ENCODE measurements around the gene IFNGR2. TPM values are rescaled to one million over a fixed set of nuclear protein-coding genes. Genes with fewer than 3 reads are reported as not detected.
"Not testable (repeated sequence)": the region's sequence is repeated elsewhere in the genome, so short reads cannot be mapped to it uniquely, and the experiment has no call there.

IFNGR2 gene
- total RNA-seq, 4 donors from 2014 or later: 47.0 to 75.5 (median 61.0) TPM

DNA sequence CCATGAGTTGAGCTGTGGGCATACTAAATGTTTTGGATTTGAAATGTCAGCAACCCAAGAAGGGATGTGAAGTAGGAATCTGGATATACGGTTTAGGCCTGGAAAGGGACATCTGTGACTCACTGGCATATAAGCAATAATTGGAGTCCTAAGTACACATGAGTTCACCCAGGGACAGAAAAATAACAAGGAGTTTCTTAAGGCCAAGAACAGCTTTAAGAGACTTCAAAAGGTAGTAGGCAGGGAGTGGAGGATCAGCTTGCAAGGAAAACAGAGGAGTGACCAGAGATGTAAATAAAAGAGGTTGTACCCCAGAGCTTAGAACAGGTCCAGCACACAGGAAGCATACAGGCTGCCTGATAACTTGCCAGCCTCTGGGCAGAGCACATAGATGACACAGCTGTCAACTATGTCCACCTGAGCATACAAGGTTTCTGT is 48.4 kb downstream of the IFNGR2 start:
- Histone ChIP-seq H3K27ac (no peak overlapping the region), H3K36me3 (peaks cover 32% of the 10 kb centered on the region), H3K27me3 (no peaks in the 10 kb centered on the region), H3K4me1 (no peaks in the 10 kb centered on the region), H3K9me3 (no peaks in the 10 kb centered on the region), H3K4me3 (no peak overlapping the region)
- WGBS: 77% methylated on average over 1 of the region's 1 CpG
- no peak for DNase-seq (ENCODE audit: low spot score in 2 of 2)
- no peak for TF ChIP-seq POLR2AphosphoS5 (IDR thresholded peaks at IDR 0.05)
- TF ChIP-seq, protein P1, sequence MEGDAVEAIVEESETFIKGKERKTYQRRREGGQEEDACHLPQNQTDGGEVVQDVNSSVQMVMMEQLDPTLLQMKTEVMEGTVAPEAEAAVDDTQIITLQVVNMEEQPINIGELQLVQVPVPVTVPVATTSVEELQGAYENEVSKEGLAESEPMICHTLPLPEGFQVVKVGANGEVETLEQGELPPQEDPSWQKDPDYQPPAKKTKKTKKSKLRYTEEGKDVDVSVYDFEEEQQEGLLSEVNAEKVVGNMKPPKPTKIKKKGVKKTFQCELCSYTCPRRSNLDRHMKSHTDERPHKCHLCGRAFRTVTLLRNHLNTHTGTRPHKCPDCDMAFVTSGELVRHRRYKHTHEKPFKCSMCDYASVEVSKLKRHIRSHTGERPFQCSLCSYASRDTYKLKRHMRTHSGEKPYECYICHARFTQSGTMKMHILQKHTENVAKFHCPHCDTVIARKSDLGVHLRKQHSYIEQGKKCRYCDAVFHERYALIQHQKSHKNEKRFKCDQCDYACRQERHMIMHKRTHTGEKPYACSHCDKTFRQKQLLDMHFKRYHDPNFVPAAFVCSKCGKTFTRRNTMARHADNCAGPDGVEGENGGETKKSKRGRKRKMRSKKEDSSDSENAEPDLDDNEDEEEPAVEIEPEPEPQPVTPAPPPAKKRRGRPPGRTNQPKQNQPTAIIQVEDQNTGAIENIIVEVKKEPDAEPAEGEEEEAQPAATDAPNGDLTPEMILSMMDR (IDR thresholded peaks at IDR 0.05): no peak
- TF ChIP-seq EP300 (IDR thresholded peaks at IDR 0.05): no peak
- no peak for TF ChIP-seq POLR2A (IDR thresholded peaks at IDR 0.05)

DNA sequence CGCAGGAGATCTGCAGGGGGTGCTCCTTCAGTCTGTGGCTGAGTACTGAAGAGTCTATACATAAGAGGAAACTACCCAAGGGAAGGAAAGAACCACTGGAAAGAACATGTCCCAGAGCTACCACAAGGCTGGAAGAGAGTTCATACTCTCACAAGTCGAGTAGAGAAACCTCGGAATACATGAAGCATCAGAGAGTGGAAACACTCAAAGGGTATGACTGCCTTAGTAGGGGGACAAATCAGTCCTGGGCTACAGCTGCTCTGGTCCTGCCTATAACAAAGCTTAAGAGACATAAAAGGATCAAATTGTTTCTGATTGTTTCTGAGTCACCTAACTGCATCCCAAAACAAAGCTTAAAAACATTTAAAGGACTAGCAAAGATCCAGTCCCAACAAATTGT is 49.1 kb downstream of the IFNGR2 start:
- no peaks in the 10 kb centered on the region for H3K4me1 ChIP-seq
- TF ChIP-seq POLR2A (IDR thresholded peaks at IDR 0.05): no peak
- no peak for TF ChIP-seq EP300 (IDR thresholded peaks at IDR 0.05)
- TF ChIP-seq, protein P1 (IDR thresholded peaks at IDR 0.05): no peak
- H3K36me3 ChIP-seq: peaks cover 37% of the 10 kb centered on the region
- DNase-seq (ENCODE audit: low spot score in 2 of 2): no peak
- 90% methylated on average over 3 of the region's 3 CpGs for WGBS
- H3K9me3 ChIP-seq: no peaks in the 10 kb centered on the region
- H3K4me3 ChIP-seq: no peak overlapping the region
- no peak overlapping the region for H3K27ac ChIP-seq
- no peaks in the 10 kb centered on the region for H3K27me3 ChIP-seq

DNA sequence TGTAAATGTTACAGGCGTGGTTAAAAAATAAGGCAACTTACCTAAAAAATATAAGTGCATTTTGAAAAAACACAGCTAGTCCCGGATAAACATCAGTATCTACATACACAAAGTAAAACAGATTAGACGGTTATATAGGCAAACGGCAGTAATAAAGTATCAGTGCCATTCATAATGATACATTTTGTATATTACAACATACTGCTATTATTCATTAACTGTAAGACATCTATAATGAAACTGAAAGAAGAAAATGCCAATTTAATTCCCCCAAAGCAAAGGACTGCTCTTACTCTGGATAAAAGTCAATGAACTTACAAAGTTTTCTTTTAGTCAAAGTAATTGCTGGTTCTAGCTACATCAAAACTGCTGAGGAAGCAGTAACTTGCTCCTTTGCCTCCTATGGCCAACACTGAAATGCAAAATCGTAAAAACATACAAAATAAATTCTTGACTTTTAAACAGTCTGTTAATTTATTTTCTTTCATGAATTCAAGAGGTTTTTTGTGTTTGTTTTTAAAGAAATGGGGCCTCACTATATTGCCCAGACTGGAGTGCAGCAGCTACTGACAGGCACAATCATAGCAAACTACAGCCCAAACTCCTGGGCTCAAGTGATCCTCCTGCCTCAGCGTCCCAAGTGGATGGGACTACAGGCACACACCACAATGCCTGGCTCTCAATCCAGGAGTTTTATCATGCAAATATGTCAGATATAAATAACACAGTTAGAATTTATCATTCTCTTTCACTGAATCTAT is 52.7 kb downstream of the IFNGR2 start:
- no peak overlapping the region for H3K4me3 ChIP-seq
- no peak for DNase-seq (ENCODE audit: low spot score in 2 of 2)
- H3K27ac ChIP-seq: no peak overlapping the region
- TF ChIP-seq, protein P1 (IDR thresholded peaks at IDR 0.05): no peak
- TF ChIP-seq POLR2A (IDR thresholded peaks at IDR 0.05) (no peak), POLR2AphosphoS5 (IDR thresholded peaks at IDR 0.05) (no peak), EP300 (IDR thresholded peaks at IDR 0.05) (no peak)
- no peaks in the 10 kb centered on the region for H3K27me3 ChIP-seq
- peaks cover 57% of the 10 kb centered on the region for H3K36me3 ChIP-seq
- WGBS: 86% methylated on average over 6 of the region's 6 CpGs
- H3K4me1 ChIP-seq: no peaks in the 10 kb centered on the region
- no peaks in the 10 kb centered on the region for H3K9me3 ChIP-seq

DNA sequence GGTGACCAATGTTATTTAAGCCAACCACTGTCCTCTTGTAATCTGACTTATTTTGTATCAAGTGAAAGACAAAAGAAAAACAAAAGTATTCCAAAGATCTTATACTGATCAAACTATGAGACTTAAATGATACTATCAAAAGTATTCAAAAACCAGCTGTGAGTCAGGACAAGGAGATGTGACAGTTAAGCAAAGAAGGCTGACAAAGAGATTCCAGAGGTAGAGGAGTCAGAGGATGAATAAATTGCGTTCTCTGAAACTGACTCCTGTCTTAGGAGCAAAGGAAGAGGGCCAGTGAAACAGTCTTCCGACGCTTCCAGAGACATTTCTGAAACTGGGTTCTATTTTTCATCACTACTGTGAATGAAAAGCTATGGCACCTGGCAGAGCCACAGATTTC is 55.6 kb downstream of the IFNGR2 start:
- TF ChIP-seq POLR2A (IDR thresholded peaks at IDR 0.05) (no peak), POLR2AphosphoS5 (IDR thresholded peaks at IDR 0.05) (no peak), EP300 (IDR thresholded peaks at IDR 0.05) (no peak)
- TF ChIP-seq, protein P1 (IDR thresholded peaks at IDR 0.05): no peak
- H3K4me1 ChIP-seq: no peaks in the 10 kb centered on the region
- no peak for DNase-seq (ENCODE audit: low spot score in 2 of 2)

DNA sequence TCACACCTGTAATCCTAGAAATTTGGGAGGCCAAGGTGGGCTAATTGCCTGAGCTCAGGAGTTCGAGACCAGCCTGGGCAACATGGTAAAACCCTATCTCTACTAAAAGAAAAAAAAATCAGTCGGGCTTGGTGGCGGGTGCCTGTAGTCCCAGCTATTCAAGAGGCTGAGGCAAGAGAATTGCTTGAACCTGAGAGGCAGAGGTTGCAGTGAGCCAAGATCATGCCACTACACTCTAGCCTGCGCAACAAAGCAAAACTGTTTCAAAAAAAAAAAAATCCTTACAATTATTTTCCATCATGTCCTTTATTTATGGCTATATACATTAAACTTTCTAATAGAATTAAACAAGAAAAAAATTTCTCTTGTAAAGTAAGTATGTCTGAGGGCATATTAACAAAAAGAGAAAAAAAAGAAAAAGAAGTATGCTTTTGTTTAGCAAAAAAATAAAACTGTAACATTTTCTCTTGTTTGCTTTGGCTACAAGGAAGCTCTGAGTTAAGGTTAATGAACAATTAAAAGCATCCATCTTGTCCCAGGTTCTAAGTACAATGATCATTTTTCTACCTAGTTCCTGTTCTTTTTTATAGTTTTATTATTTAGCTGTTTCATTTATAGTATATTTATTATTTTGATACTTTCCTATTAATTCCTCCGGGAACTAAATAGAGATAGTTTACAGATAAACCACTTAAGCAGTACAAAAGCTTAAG is 58.5 kb downstream of the IFNGR2 start:
- Histone ChIP-seq H3K4me3 (no peak overlapping the region), H3K27ac (no peak overlapping the region), H3K4me1 (no peaks in the 10 kb centered on the region), H3K9me3 (no peaks in the 10 kb centered on the region), H3K36me3 (peaks cover 54% of the 10 kb centered on the region), H3K27me3 (no peaks in the 10 kb centered on the region)
- 90% methylated on average over 5 of the region's 5 CpGs for WGBS
- TF ChIP-seq POLR2AphosphoS5 (IDR thresholded peaks at IDR 0.05) (no peak), POLR2A (IDR thresholded peaks at IDR 0.05) (no peak), EP300 (IDR thresholded peaks at IDR 0.05) (no peak)
- TF ChIP-seq, protein P1 (IDR thresholded peaks at IDR 0.05): no peak
- DNase-seq (ENCODE audit: low spot score in 2 of 2): no peak

More for the DNA sequence above, 55.6 kb downstream of the IFNGR2 start:
- Histone ChIP-seq H3K27ac (no peak overlapping the region), H3K4me3 (no peak overlapping the region), H3K36me3 (peaks cover 71% of the 10 kb centered on the region), H3K27me3 (no peaks in the 10 kb centered on the region), H3K9me3 (no peaks in the 10 kb centered on the region)
- 98% methylated on average over 3 of the region's 3 CpGs for WGBS

DNA sequence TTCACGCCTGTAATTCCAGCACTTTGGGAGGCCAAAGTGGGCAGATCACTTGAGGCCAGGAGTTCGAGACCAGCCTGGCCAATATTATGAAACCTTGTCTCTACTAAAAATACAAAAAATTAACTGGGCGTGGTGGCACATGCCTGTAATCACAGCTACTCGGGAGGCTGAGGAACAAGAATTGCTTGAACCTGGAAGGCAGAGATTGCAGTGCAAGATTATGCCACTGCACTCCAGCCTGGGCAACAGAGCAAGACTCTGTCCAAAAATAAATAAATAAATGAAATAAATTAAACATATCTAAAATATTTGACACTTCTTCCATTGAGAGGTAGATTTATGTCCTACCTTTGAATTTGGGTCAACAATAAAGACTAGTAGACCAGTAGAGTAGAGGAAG is 66.0 kb downstream of the IFNGR2 start:
- H3K36me3 ChIP-seq; DNase-seq (ENCODE audit: low spot score in 2 of 2); H3K4me1 ChIP-seq; H3K27ac ChIP-seq; H3K9me3 ChIP-seq; H3K27me3 ChIP-seq; H3K4me3 ChIP-seq: not testable (repeated sequence)
- 84% methylated on average over 4 of the region's 4 CpGs for WGBS
